ENCODE results near the gene RRBP1.
"Not testable (repeated sequence)": the region's sequence is repeated elsewhere in the genome, so short reads cannot be mapped to it uniquely, and the experiment has no call there.

The RRBP1 gene

GRCh38 chr20:17715075-17715474, 33.0 kb upstream of the RRBP1 start:
- Histone ChIP-seq H3K36me3 (ENCODE audit: insufficient read depth, low read length) (no peaks in the 10 kb centered on the region), H2AFZ (ENCODE audit: low read depth, low read length) (no peak overlapping the region), H3K27me3 (ENCODE audit: insufficient read depth, low read length) (peaks cover 9% of the 10 kb centered on the region), H3K4me3 (ENCODE audit: low read length) (no peak overlapping the region), H3K4me1 (ENCODE audit: insufficient read depth, low read length) (peaks cover 10% of the 10 kb centered on the region), H3K9me3 (ENCODE audit: low read length) (no peaks in the 10 kb centered on the region)

DNA sequence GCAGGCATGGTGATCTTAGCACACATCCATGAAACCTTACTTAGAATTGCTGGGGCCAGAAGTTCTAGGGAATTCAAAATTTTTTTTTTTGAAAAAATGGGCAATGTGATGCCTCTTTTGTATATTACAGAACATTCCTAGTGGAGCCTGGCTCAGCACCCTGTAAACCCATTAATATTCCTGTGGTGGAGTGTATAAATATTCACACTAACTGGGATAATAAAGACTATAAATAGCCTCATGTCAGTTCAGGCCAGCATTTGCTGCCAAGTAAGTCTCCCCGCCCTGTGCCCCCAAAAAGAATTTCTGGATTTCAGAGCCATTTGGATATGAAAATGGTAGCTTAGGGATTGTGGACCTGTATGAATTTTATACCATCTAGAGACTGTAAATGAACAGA, 32.6 kb upstream of the RRBP1 start:
- Histone ChIP-seq H2AFZ (ENCODE audit: low read depth, low read length) (no peak overlapping the region), H3K4me3 (ENCODE audit: low read length) (no peak overlapping the region), H3K27me3 (ENCODE audit: insufficient read depth, low read length) (peaks cover 9% of the 10 kb centered on the region), H3K9me3 (ENCODE audit: low read length) (no peaks in the 10 kb centered on the region), H3K36me3 (ENCODE audit: insufficient read depth, low read length) (no peaks in the 10 kb centered on the region), H3K4me1 (ENCODE audit: insufficient read depth, low read length) (peaks cover 10% of the 10 kb centered on the region)

GRCh38 chr20:17712708-17713107, 30.7 kb upstream of the RRBP1 start:
- peaks cover 9% of the 10 kb centered on the region for H3K27me3 ChIP-seq (ENCODE audit: insufficient read depth, low read length)
- H3K4me3 ChIP-seq (ENCODE audit: low read length): no peak overlapping the region
- H3K9me3 ChIP-seq (ENCODE audit: low read length): no peaks in the 10 kb centered on the region
- no peak overlapping the region for H2AFZ ChIP-seq (ENCODE audit: low read depth, low read length)
- H3K36me3 ChIP-seq (ENCODE audit: insufficient read depth, low read length): no peaks in the 10 kb centered on the region
- H3K4me1 ChIP-seq (ENCODE audit: insufficient read depth, low read length): peaks cover 10% of the 10 kb centered on the region

DNA sequence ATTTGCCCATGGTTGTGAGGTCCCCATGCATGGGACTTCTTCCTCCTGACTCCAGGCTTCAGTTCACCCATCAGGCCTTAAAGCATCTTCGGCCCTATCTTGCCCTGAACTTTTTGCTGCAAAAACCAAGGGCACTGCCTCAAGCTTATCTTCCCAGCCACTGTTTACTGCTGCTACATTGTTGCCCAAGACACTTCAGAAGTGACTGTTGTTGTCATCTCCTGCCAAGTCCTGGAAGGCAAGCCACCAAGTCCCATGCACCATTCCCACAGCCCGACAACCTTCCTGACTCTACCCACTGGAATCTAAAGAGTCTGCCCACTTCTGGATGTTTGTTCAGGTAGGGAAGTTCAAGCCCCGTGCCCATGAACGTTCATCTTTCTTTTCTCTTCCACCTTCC, 30.2 kb upstream of the RRBP1 start:
- no peak overlapping the region for H3K4me3 ChIP-seq (ENCODE audit: low read length)
- peaks cover 9% of the 10 kb centered on the region for H3K27me3 ChIP-seq (ENCODE audit: insufficient read depth, low read length)
- H3K4me1 ChIP-seq (ENCODE audit: insufficient read depth, low read length): peaks cover 10% of the 10 kb centered on the region
- no peaks in the 10 kb centered on the region for H3K36me3 ChIP-seq (ENCODE audit: insufficient read depth, low read length)
- H3K9me3 ChIP-seq (ENCODE audit: low read length): no peaks in the 10 kb centered on the region
- H2AFZ ChIP-seq (ENCODE audit: low read depth, low read length): no peak overlapping the region

- Histone ChIP-seq H2AFZ (ENCODE audit: low read depth, low read length) (peak overlapping the region; percentile 20), H3K27me3 (ENCODE audit: insufficient read depth, low read length) (peaks cover 9% of the 10 kb centered on the region), H3K4me3 (ENCODE audit: low read length) (no peak overlapping the region), H3K4me1 (ENCODE audit: insufficient read depth, low read length) (peaks cover 10% of the 10 kb centered on the region), H3K9me3 (ENCODE audit: low read length) (no peaks in the 10 kb centered on the region), H3K36me3 (ENCODE audit: insufficient read depth, low read length) (no peaks in the 10 kb centered on the region)
Observed at GRCh38 chr20:17711267-17711627, 29.2 kb upstream of the RRBP1 start.

- Histone ChIP-seq H3K4me1 (ENCODE audit: insufficient read depth, low read length) (peaks cover 10% of the 10 kb centered on the region), H3K27me3 (ENCODE audit: insufficient read depth, low read length) (peaks cover 9% of the 10 kb centered on the region)
Observed at GRCh38 chr20:17710379-17711266, 28.6 kb upstream of the RRBP1 start.

GRCh38 chr20:17709361-17710293, 27.6 kb upstream of the RRBP1 start:
- Histone ChIP-seq H3K27me3 (ENCODE audit: insufficient read depth, low read length) (peaks cover 9% of the 10 kb centered on the region), H3K4me1 (ENCODE audit: insufficient read depth, low read length) (peaks cover 10% of the 10 kb centered on the region), H3K4me3 (ENCODE audit: low read length) (no peak overlapping the region), H3K9me3 (ENCODE audit: low read length) (no peaks in the 10 kb centered on the region), H3K36me3 (ENCODE audit: insufficient read depth, low read length) (no peaks in the 10 kb centered on the region), H2AFZ (ENCODE audit: low read depth, low read length) (no peak overlapping the region)

More at GRCh38 chr20:17710379-17711266, 28.6 kb upstream of the RRBP1 start:
- Histone ChIP-seq H3K9me3 (ENCODE audit: low read length) (no peaks in the 10 kb centered on the region), H2AFZ (ENCODE audit: low read depth, low read length) (peak overlapping the region; percentile 20), H3K4me3 (ENCODE audit: low read length) (no peak overlapping the region), H3K36me3 (ENCODE audit: insufficient read depth, low read length) (no peaks in the 10 kb centered on the region)

GRCh38 chr20:17708675-17709360, 26.8 kb upstream of the RRBP1 start:
- no peaks in the 10 kb centered on the region for H3K9me3 ChIP-seq (ENCODE audit: low read length)
- peaks cover 9% of the 10 kb centered on the region for H3K27me3 ChIP-seq (ENCODE audit: insufficient read depth, low read length)
- no peak overlapping the region for H2AFZ ChIP-seq (ENCODE audit: low read depth, low read length)
- H3K4me3 ChIP-seq (ENCODE audit: low read length): no peak overlapping the region
- peaks cover 10% of the 10 kb centered on the region for H3K4me1 ChIP-seq (ENCODE audit: insufficient read depth, low read length)
- no peaks in the 10 kb centered on the region for H3K36me3 ChIP-seq (ENCODE audit: insufficient read depth, low read length)

DNA sequence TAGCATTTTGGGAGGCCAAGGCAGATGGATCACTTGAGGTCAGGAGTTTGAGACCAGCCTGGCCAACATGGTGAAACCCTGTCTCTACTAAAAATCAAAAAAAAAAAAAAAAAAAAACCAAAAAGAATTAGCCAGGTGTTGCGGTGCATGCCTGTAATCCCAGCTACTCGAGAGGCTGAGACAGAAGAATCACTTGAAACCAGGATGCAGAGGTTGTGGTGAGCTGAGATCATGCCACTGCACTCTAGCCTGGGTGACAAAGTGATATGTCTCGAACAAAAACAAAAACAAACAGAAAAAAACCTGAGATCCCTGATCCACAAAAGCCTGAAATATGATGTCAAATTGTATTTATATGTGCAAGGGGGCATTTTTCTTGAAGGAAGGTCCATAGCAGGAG, 25.9 kb upstream of the RRBP1 start:
- H3K4me3 ChIP-seq (ENCODE audit: low read length); H3K4me1 ChIP-seq (ENCODE audit: insufficient read depth, low read length); H3K27me3 ChIP-seq (ENCODE audit: insufficient read depth, low read length); H2AFZ ChIP-seq (ENCODE audit: low read depth, low read length); H3K9me3 ChIP-seq (ENCODE audit: low read length); H3K36me3 ChIP-seq (ENCODE audit: insufficient read depth, low read length): not testable (repeated sequence)

DNA sequence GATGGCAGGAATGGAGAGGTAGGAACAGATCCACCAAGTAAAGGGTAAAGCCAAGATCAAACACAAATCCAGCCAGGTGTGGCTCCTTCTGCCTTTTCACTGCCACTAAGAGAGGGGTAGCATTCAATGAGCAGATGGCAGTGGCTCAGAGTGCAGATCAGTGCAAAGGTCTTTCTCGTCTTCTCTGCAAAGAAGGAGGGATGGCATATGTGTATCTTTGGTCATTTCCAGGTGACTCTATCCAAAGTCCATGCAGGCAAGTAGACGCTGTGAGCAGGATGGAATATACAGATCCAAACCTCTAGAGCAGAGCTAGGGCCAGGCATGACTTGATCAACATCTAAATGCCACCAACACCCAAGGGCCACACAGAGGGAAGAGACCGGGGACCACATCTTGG, 24.6 kb upstream of the RRBP1 start:
- Histone ChIP-seq H2AFZ (ENCODE audit: low read depth, low read length) (no peak overlapping the region), H3K4me3 (ENCODE audit: low read length) (no peak overlapping the region), H3K9me3 (ENCODE audit: low read length) (no peaks in the 10 kb centered on the region), H3K36me3 (ENCODE audit: insufficient read depth, low read length) (no peaks in the 10 kb centered on the region), H3K27me3 (ENCODE audit: insufficient read depth, low read length) (peaks cover 7% of the 10 kb centered on the region), H3K4me1 (ENCODE audit: insufficient read depth, low read length) (peaks cover 10% of the 10 kb centered on the region)

DNA sequence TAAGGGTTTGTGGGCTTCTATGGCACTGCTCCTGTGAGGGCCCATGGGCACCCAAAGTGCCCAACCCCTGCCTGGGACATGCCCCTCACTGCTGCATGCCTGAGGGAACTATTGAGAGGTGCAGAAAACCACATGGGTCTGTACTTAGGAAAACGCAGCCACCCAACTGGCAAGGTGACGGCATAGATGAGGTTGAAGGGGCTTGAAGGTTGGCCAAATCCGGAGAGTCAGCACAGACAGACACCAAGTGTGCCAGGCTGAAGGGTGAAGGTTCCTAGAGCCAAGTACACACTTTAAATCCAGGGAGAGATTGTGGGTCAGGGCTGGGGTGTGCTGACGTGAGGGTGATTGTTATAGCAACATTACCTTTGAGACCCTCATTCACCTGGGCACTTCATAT, 23.9 kb upstream of the RRBP1 start:
- Histone ChIP-seq H2AFZ (ENCODE audit: low read depth, low read length) (no peak overlapping the region), H3K36me3 (ENCODE audit: insufficient read depth, low read length) (no peaks in the 10 kb centered on the region), H3K27me3 (ENCODE audit: insufficient read depth, low read length) (peaks cover 12% of the 10 kb centered on the region), H3K4me3 (ENCODE audit: low read length) (no peak overlapping the region), H3K9me3 (ENCODE audit: low read length) (no peaks in the 10 kb centered on the region), H3K4me1 (ENCODE audit: insufficient read depth, low read length) (peaks cover 4% of the 10 kb centered on the region)

DNA sequence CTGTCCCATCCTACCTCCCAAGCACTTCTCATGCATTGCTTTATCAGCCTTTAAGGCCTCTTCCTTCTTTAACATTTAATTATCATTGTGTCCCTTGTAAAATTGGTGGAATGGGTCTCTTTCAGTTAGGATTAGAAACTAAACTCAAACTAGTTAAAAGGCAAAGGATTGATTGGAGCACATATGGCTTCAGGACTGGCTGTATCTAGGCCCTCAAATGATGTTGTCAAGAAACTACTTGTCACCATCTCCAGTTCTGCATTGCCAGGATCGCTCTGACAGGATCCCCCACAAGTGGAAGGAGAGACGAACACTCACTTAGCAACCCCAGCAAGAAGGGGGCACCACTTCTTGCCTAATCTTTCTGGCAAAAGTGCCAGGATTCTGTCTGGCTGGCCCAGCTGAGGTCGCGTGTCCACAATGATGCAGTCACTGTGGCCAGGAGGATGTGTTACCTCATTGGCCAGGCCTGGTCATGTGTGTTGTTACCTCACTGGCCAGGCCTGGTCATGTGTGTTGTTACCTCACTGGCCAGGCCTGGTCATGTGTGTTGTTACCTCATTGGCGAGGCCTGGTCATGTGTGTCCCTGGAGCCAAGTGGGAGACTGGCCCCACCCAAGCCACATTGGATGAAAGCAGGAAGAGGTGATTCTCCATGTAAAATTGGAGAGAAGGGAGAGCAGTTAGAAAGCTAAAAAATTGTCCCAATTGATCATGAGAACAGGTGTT, 22.7 kb upstream of the RRBP1 start:
- Histone ChIP-seq H3K4me3 (ENCODE audit: low read length) (no peak overlapping the region), H3K9me3 (ENCODE audit: low read length) (no peaks in the 10 kb centered on the region), H2AFZ (ENCODE audit: low read depth, low read length) (no peak overlapping the region), H3K4me1 (ENCODE audit: insufficient read depth, low read length) (no peaks in the 10 kb centered on the region), H3K27me3 (ENCODE audit: insufficient read depth, low read length) (peaks cover 15% of the 10 kb centered on the region), H3K36me3 (ENCODE audit: insufficient read depth, low read length) (no peaks in the 10 kb centered on the region)

All from neuron (in vitro differentiated cells).